ENCODE results near the gene ICAM3. TPM values are rescaled to one million over a fixed set of nuclear protein-coding genes. Genes with fewer than 3 reads are reported as not detected.

The ICAM3 gene
- total RNA-seq, 1 experiment from 2014 or later = 46.9 TPM

Other genes with a start within 250 kb of the ICAM3 start
- gene ANGPTL6, start 236.9 kb downstream of the ICAM3 start, total RNA-seq (2014; rRNA removed) = 0.81 and 1.2 TPM in 2 replicates
- gene PPAN, start 233.3 kb downstream of the ICAM3 start, total RNA-seq (2014; rRNA removed) = 183 and 214 TPM in 2 replicates
- gene P2RY11, start 227.9 kb downstream of the ICAM3 start, total RNA-seq (2014; rRNA removed) = 11.1 and 17.3 TPM in 2 replicates
- gene EIF3G, start 219.7 kb downstream of the ICAM3 start, total RNA-seq (2014; rRNA removed) = 575 and 635 TPM in 2 replicates
- gene DNMT1, start 144.7 kb downstream of the ICAM3 start, total RNA-seq (2014; rRNA removed) = 259 and 358 TPM in 2 replicates
- gene S1PR2, start 108.3 kb downstream of the ICAM3 start, total RNA-seq (2014; rRNA removed) = 4.1 and 5.8 TPM in 2 replicates
- gene MRPL4, start 87.4 kb downstream of the ICAM3 start, total RNA-seq (2014; rRNA removed) = 336 and 427 TPM in 2 replicates
- 9.4 and 15.3 TPM in 2 replicates for gene ICAM1, start 68.5 kb downstream of the ICAM3 start, total RNA-seq (2014; rRNA removed)
- gene ICAM4, start 52.7 kb downstream of the ICAM3 start, total RNA-seq (2014; rRNA removed) = not detected in 2 replicates
- gene ICAM5, start 49.7 kb downstream of the ICAM3 start, total RNA-seq (2014; rRNA removed) = 1.8 and 2.0 TPM in 2 replicates
- 1.4 and 1.8 TPM in 2 replicates for gene ZGLP1, start 29.8 kb downstream of the ICAM3 start, total RNA-seq (2014; rRNA removed)
- 79.5 and 98.4 TPM in 2 replicates for gene FDX2, start 23.6 kb downstream of the ICAM3 start, total RNA-seq (2014; rRNA removed)
- 62.4 and 81.8 TPM in 2 replicates for gene RAVER1, start 6.1 kb downstream of the ICAM3 start, total RNA-seq (2014; rRNA removed)
- gene TYK2, start 40.9 kb upstream of the ICAM3 start, total RNA-seq (2014; rRNA removed) = 177 and 201 TPM in 2 replicates
- gene CDC37, start 63.9 kb upstream of the ICAM3 start, total RNA-seq (2014; rRNA removed) = 560 and 709 TPM in 2 replicates
- gene PDE4A, start 80.9 kb upstream of the ICAM3 start, total RNA-seq (2014; rRNA removed) = 2.8 and 3.1 TPM in 2 replicates
- 151 and 184 TPM in 2 replicates for gene KEAP1, start 163.7 kb upstream of the ICAM3 start, total RNA-seq (2014; rRNA removed)
- 2.4 and 4.1 TPM in 2 replicates for gene S1PR5, start 177.8 kb upstream of the ICAM3 start, total RNA-seq (2014; rRNA removed)
- gene ATG4D, start 204.3 kb upstream of the ICAM3 start, total RNA-seq (2014; rRNA removed) = 53.2 and 65.9 TPM in 2 replicates
- 52.9 and 72.6 TPM in 2 replicates for gene KRI1, start 226.4 kb upstream of the ICAM3 start, total RNA-seq (2014; rRNA removed)
- 17.1 and 22.5 TPM in 2 replicates for gene CDKN2D, start 229.4 kb upstream of the ICAM3 start, total RNA-seq (2014; rRNA removed)
- 43.9 and 50.0 TPM in 2 replicates for gene AP1M2, start 247.7 kb upstream of the ICAM3 start, total RNA-seq (2014; rRNA removed)

Measured in PC-3 (cell line).